Lower lobe of right lung (tissue), 2 donors: ENCODE results near the gene ASTN2. TPM values are rescaled to one million over a fixed set of nuclear protein-coding genes. Genes with fewer than 3 reads are reported as not detected.

Experiments
- ATAC-seq, 2 donors: fragments of 200-7000 bp; cut with Tn5 transposase; one replicate each; pipeline ENCODE4 v1.9.1; 2020 to 2022; ENCODE audit warnings: mild to moderate bottlenecking in 2 of 2, moderate library complexity in 2 of 2
- DNase-seq: peaks from one replicate; pipeline ENCODE4 v3.0.0-alpha.2; 2020
- H3K27ac ChIP-seq: fragments of 200-600 bp; one replicate; pipeline ENCODE4 v1.8.0; 2022
- H3K27me3 ChIP-seq: fragments of 200-600 bp; one replicate; pipeline ENCODE4 v1.8.0; 2022; ENCODE audit warnings: low read depth
- H3K36me3 ChIP-seq: fragments of 200-600 bp; one replicate; pipeline ENCODE4 v1.8.0; 2022; ENCODE audit warnings: mild to moderate bottlenecking
- H3K4me1 ChIP-seq: fragments of 200-600 bp; one replicate; pipeline ENCODE4 v1.8.0; 2022
- H3K4me3 ChIP-seq: fragments of 200-600 bp; one replicate; pipeline ENCODE4 v1.8.0; 2022; ENCODE audit warnings: mild to moderate bottlenecking
- H3K9me3 ChIP-seq: fragments of 200-600 bp; one replicate; pipeline ENCODE4 v1.8.0; 2022
- CTCF ChIP-seq: fragments of 200-600 bp; IDR thresholded peaks from one replicate; pipeline ENCODE4 v1.8.0; 2022; ENCODE audit warnings: antibody characterized with exemption, mild to moderate bottlenecking
- intact Hi-C: fragments of 100-400 bp; cut with DNase I; formaldehyde crosslinking; loops from one replicate; pipeline ENCODE4 v1.11.0; 2022
- total RNA-seq: library from RNA; stranded (reverse); fragmentation: NEBNext Ultra II Directional; extraction: Animal tissue kit (Norgen Biotek cat#: 25700); gene quantifications from one replicate; pipeline ENCODE4 v1.2.1, GENCODE V29; 2021
- donor health status: DM: no; HTN: yes; CAD: no; lungs with severe emphysema.

Gene ASTN2
- total RNA-seq, 1 donor from 2014 or later, result 4.3 TPM

GRCh38 chr9:116525611-116526010 is 889.2 kb downstream of the ASTN2 start:
- intact Hi-C loops, result no loop called here
- ATAC-seq (no peak), DNase-seq (no peak)
- Histone ChIP-seq H3K36me3 (no peaks in the 10 kb centered on the region), H3K4me1 (no peaks in the 10 kb centered on the region), H3K4me3 (no peak overlapping the region), H3K9me3 (no peaks in the 10 kb centered on the region), H3K27me3 (no peaks in the 10 kb centered on the region), H3K27ac (no peak overlapping the region)
- no peak for TF ChIP-seq CTCF

GRCh38 chr9:116524778-116525470 is 889.9 kb downstream of the ASTN2 start:
- Histone ChIP-seq H3K36me3 (no peaks in the 10 kb centered on the region), H3K4me3 (no peak overlapping the region), H3K27me3 (no peaks in the 10 kb centered on the region), H3K27ac (no peak overlapping the region), H3K9me3 (no peaks in the 10 kb centered on the region), H3K4me1 (no peaks in the 10 kb centered on the region)
- no peak for ATAC-seq
- intact Hi-C loops, result no loop called here
- TF ChIP-seq CTCF, result no peak
- no peak for DNase-seq

GRCh38 chr9:116520218-116520617 is 894.6 kb downstream of the ASTN2 start:
- no peak for ATAC-seq
- no peak for DNase-seq
- no peak for TF ChIP-seq CTCF
- intact Hi-C loops, result no loop called here
- Histone ChIP-seq H3K36me3 (no peaks in the 10 kb centered on the region), H3K27ac (no peak overlapping the region), H3K9me3 (peaks cover 9% of the 10 kb centered on the region), H3K4me1 (no peaks in the 10 kb centered on the region), H3K4me3 (no peak overlapping the region), H3K27me3 (no peaks in the 10 kb centered on the region)

- no peak for DNase-seq
- no peak for TF ChIP-seq CTCF
- no peaks in the 10 kb centered on the region for H3K27me3 ChIP-seq
- no peak overlapping the region for H3K27ac ChIP-seq
- no peaks in the 10 kb centered on the region for H3K4me1 ChIP-seq
- no peak overlapping the region for H3K4me3 ChIP-seq
- intact Hi-C loops, result no loop called here
- H3K9me3 ChIP-seq, result peaks cover 9% of the 10 kb centered on the region
- no peak for ATAC-seq
- no peaks in the 10 kb centered on the region for H3K36me3 ChIP-seq
These were observed 898.4 kb downstream of the ASTN2 start for GRCh38 chr9:116516456-116516855.

- ATAC-seq (no peak), DNase-seq (no peak)
- no peak for TF ChIP-seq CTCF
- Histone ChIP-seq H3K4me1 (no peaks in the 10 kb centered on the region), H3K36me3 (no peaks in the 10 kb centered on the region), H3K4me3 (no peak overlapping the region), H3K27me3 (no peaks in the 10 kb centered on the region), H3K27ac (no peak overlapping the region), H3K9me3 (peaks cover 9% of the 10 kb centered on the region)
- intact Hi-C loops, result no loop called here
These were observed 899.3 kb downstream of the ASTN2 start for GRCh38 chr9:116515541-116515940.
